K562 (cell line): Measurements from ENCODE around the gene HELZ. TPM values are rescaled to one million over a fixed set of nuclear protein-coding genes. Genes with fewer than 3 reads are reported as not detected.

Source experiments
- CHD2 ChIP-seq: IDR thresholded peaks from 2 replicates; pipeline ENCODE4 v1.6.1; 2011; ENCODE audit warnings: low read depth, low read length
- ELK1 ChIP-seq: sonication (generic); formaldehyde crosslinking; IDR thresholded peaks from 2 replicates; pipeline ENCODE4 v1.8.1; 2022; ENCODE audit warnings: missing genetic modification reagents
- FOXP4 ChIP-seq: sonication (generic); formaldehyde crosslinking; IDR thresholded peaks from 2 replicates; pipeline ENCODE4 v1.8.0; 2022; ENCODE audit warnings: mild to moderate bottlenecking, missing genetic modification reagents, borderline replicate concordance
- GTF2A2 ChIP-seq: IDR thresholded peaks from 2 replicates; pipeline ENCODE4 v1.6.1; 2016; ENCODE audit warnings: mild to moderate bottlenecking, missing genetic modification characterization, missing compliant biosample characterization
- GTF2E2 ChIP-seq: fragments of 200-800 bp; sonication (Bioruptor generic); IDR thresholded peaks from 2 replicates; pipeline ENCODE4 v1.6.1; 2016; ENCODE audit warnings: missing genetic modification characterization, missing compliant biosample characterization
- HBP1 ChIP-seq: fragments of 450-650 bp; formaldehyde crosslinking; IDR thresholded peaks from 2 replicates; pipeline ENCODE4 v1.4.0; 2022; ENCODE audit warnings: missing genetic modification characterization
- HDAC8 ChIP-seq: fragments of 450-650 bp; IDR thresholded peaks from 2 replicates; pipeline ENCODE4 v1.6.1; 2016; ENCODE audit warnings: mild to moderate bottlenecking, missing genetic modification characterization, moderate library complexity, missing compliant biosample characterization
- ID3 ChIP-seq, 2 experiments: fragments of 250-450 bp in 1 of 2; fragments of 450-650 bp in 1 of 2; sonication (Bioruptor Pico) in 1 of 2; IDR thresholded peaks; 2 replicates each; pipeline versions ENCODE4 v1.6.1 to v1.8.0; 2016 to 2021; ENCODE audit warnings: mild to moderate bottlenecking in 2 of 2, moderate library complexity in 2 of 2, missing compliant biosample characterization in 1 of 2, missing genetic modification characterization in 1 of 2
- PTRF ChIP-seq: fragments of 450-650 bp; IDR thresholded peaks from 2 replicates; pipeline ENCODE4 v1.6.1; 2016; ENCODE audit warnings: mild to moderate bottlenecking, missing genetic modification characterization, missing compliant biosample characterization
- PTTG1 ChIP-seq: fragments of 450-650 bp; IDR thresholded peaks from 2 replicates; pipeline ENCODE4 v1.6.1; 2016; ENCODE audit warnings: low read depth, mild to moderate bottlenecking, missing genetic modification characterization, missing compliant biosample characterization
- RHOXF2B ChIP-seq: fragments of 250-450 bp; sonication (Bioruptor Pico); conservative IDR thresholded peaks from 2 replicates; pipeline ENCODE4 v1.5.1; 2021
- SMAD4 ChIP-seq: fragments of 250-450 bp; sonication (Bioruptor Pico); conservative IDR thresholded peaks from 2 replicates; pipeline ENCODE4 v1.8.0; 2021; ENCODE audit warnings: inconsistent platforms, mild to moderate bottlenecking, moderate library complexity
- SMC3 ChIP-seq: conservative IDR thresholded peaks from 2 replicates; pipeline ENCODE4 v1.6.1; 2011; ENCODE audit warnings: low read depth, low read length, improper control_type of control experiment; ENCODE audit not compliant: insufficient read depth
- TRIM28 ChIP-seq: fragments of 450-650 bp; IDR thresholded peaks from 2 replicates; pipeline ENCODE4 v1.6.1; 2017
- YY1 ChIP-seq, 3 experiments: IDR thresholded peaks; 2 replicates each; pipeline ENCODE4 v1.6.1; 2011; ENCODE audit warnings: low read length in 2 of 3, mild to moderate bottlenecking in 2 of 3, moderate library complexity in 2 of 3, borderline replicate concordance in 1 of 3, control low read depth in 1 of 3, low read depth in 1 of 3; ENCODE audit not compliant: insufficient read depth in 3 of 3, insufficient replicate concordance in 2 of 3, control insufficient read depth in 1 of 3, insufficient read length in 1 of 3; ENCODE audit errors: extremely low read depth in 1 of 3
- ZHX1 ChIP-seq: fragments of 150-350 bp; conservative IDR thresholded peaks from 2 replicates; pipeline ENCODE4 v1.6.1; 2014; ENCODE audit warnings: low read length
- ZNF280A ChIP-seq: fragments of 450-650 bp; IDR thresholded peaks from 2 replicates; pipeline ENCODE4 v1.6.1; 2018; ENCODE audit warnings: mild to moderate bottlenecking, low read depth; ENCODE audit not compliant: partially characterized antibody
- polyA plus RNA-seq, 8 experiments: library from polyadenylated mRNA; depleted of rRNA in 4 of 8; stranded (reverse) in 5 of 8; unstranded in 3 of 8; fragments of >200 nt; fragmentation: Nextera tagmentation in 2 of 8; fragmentation: Illumina TruSeq in 1 of 8; extraction: Ambion mirVana in 2 of 8; extraction: Trizol in 1 of 8; gene quantifications; 2 replicates each; pipeline versions ENCODE4 v1.2.1 to v1.2.3, GENCODE V29; 2011 to 2014; ENCODE audit warnings: inconsistent platforms in 1 of 8, missing spikeins in 1 of 8
- total RNA-seq, 7 experiments: library from RNA; depleted of rRNA in 6 of 7; stranded (reverse); fragments of >200 nt in 6 of 7; fragmentation: Illumina TruSeq in 2 of 7; extraction: Trizol in 2 of 7; gene quantifications; 2 replicates each; pipeline versions ENCODE4 v1.2.1 to v1.2.3, GENCODE V29; 2011 to 2021; ENCODE audit warnings: low replicate concordance in 1 of 7

HELZ gene
- total and polyA plus RNA-seq, 9 of the 15 experiments (the other 6 are each of a cell fraction or from before 2014, with no cell fraction given), result 5.2 to 39.8 (median 17.3) TPM

GRCh38 chr17:67278363-67278762 is 33.4 kb upstream of the HELZ start (continued):
- TF ChIP-seq ZHX1, result no peak
- no peak for TF ChIP-seq ELK1 (CRISPR knock-in tag)
- peak; percentile 85; the same call in 1 of the 2 replicates for TF ChIP-seq HDAC8 (tag)
- peak; percentile 68; the same call in 1 of the 2 replicates for TF ChIP-seq PTRF
- TF ChIP-seq GTF2A2 (tag), result 0 out of 2 replicates have a peak, but pooled peaks have one; percentile 45
- TF ChIP-seq YY1 (IDR thresholded peaks at IDR 0.05; ENCODE audit: borderline replicate concordance in 1 of 3, control insufficient read depth in 1 of 3, extremely low read depth in 1 of 3, insufficient read depth in 3 of 3, insufficient read length in 1 of 3, insufficient replicate concordance in 2 of 3, low read depth in 1 of 3, low read length in 2 of 3), result peak in 1 of 3 experiments; percentile 50
- no peak for TF ChIP-seq FOXP4
- TF ChIP-seq HBP1, result no peak
- no peak for TF ChIP-seq GTF2E2 (tag)
- no peak for TF ChIP-seq TRIM28
- TF ChIP-seq RHOXF2B (CRISPR knock-in tag), result no peak
- no peak for TF ChIP-seq CHD2
- TF ChIP-seq ZNF280A, result no peak
- peak; percentile 49; the same call in 1 of the 2 replicates for TF ChIP-seq SMAD4 (CRISPR knock-in tag)
- no peak for TF ChIP-seq SMC3
- peak; percentile 50; the same call in 1 of the 2 replicates for TF ChIP-seq PTTG1 (tag)
- no peak for TF ChIP-seq ID3 (CRISPR knock-in tag; IDR thresholded peaks at IDR 0.05)
- peak; percentile 87 for TF ChIP-seq ID3 (tag; IDR thresholded peaks at IDR 0.05)
